ENCODE results near the gene PLEKHG7. TPM values are rescaled to one million over a fixed set of nuclear protein-coding genes. Genes with fewer than 3 reads are reported as not detected.
A peak's percentile ranks its signal among the peaks of the same experiment; 100 is the strongest.

The PLEKHG7 gene
- total and polyA plus RNA-seq, 2 of the 8 experiments (the other 6 are each of a cell fraction or from before 2014, with no cell fraction given): not detected

GRCh38 chr12:92765871-92766270, 63.1 kb downstream of the PLEKHG7 start:
- no peak overlapping the region for H3K27ac ChIP-seq (ENCODE audit: low read depth, low read length)
- H2AFZ ChIP-seq (ENCODE audit: low read length): peak overlapping the region; percentile 83; the same call in 1 of the 2 replicates
- ChIA-PET CTCF (ENCODE audit: partially characterized antibody) (interaction anchor here (0.5 to 1.4 kb wide), 4 partner anchors 18 to 835 kb away, joined by 3 to 4 read pairs (median 4); no protein-coding TSS in a partner anchor), POLR2A (ENCODE audit: partially characterized antibody) (interaction anchor here (0.6 to 0.7 kb wide), 2 partner anchors 619 to 1514 kb away, joined by 3 to 4 read pairs; no protein-coding TSS in a partner anchor)
- no peak overlapping the region for H2BK20ac ChIP-seq (ENCODE audit: low read length)
- no peaks in the 10 kb centered on the region for H3K27me3 ChIP-seq (replicated peaks in 1 of 4; ENCODE audit: control insufficient read depth in 3 of 4, extremely low read depth in 1 of 4, insufficient read depth in 3 of 4, low read length in 3 of 4)
- no peak overlapping the region for H3K18ac ChIP-seq (ENCODE audit: extremely low read depth, low read length)
- no peak overlapping the region for H3K14ac ChIP-seq (ENCODE audit: insufficient read length)
- DNase-seq (ENCODE audit: low read depth in 1 of 2, low spot score in 2 of 2) (no peak), FAIRE-seq (peak; percentile 36)
- H4K91ac ChIP-seq (replicated peaks; ENCODE audit: insufficient read length, low read length): no peak overlapping the region
- no peaks in the 10 kb centered on the region for H3K36me3 ChIP-seq (ENCODE audit: control insufficient read depth in 2 of 4, insufficient read depth in 4 of 4, low read length in 3 of 4)
- no peak overlapping the region for H3K9ac ChIP-seq (replicated peaks in 1 of 4; ENCODE audit: extremely low read depth in 1 of 4, low read depth in 3 of 4, low read length in 3 of 4)
- no peak overlapping the region for H3K56ac ChIP-seq (replicated peaks; ENCODE audit: insufficient read length, low read depth, low read length)
- no peak overlapping the region for H2BK15ac ChIP-seq (ENCODE audit: low read length)
- no peak overlapping the region for H2AK5ac ChIP-seq (ENCODE audit: low read depth, low read length)
- H2BK120ac ChIP-seq (replicated peaks; ENCODE audit: low read depth, low read length): no peak overlapping the region
- no peak overlapping the region for H3K23ac ChIP-seq (ENCODE audit: insufficient read length)
- no peak overlapping the region for H4K5ac ChIP-seq (ENCODE audit: insufficient read length, low read depth, low read length)
- no peak for TF ChIP-seq EP300 (IDR thresholded peaks at IDR 0.05; ENCODE audit: borderline replicate concordance in 1 of 2, low read depth in 2 of 2, low read length in 2 of 2)
- 0 out of 2 replicates have a peak, but pooled peaks have one; percentile 35 for TF ChIP-seq TEAD4 (IDR thresholded peaks at IDR 0.05; ENCODE audit: low read depth, low read length)
- peaks cover 0 to 4% (median 2%) of the 10 kb centered on the region in 4 experiments; a peak in 3 of 7 replicates for H3K4me1 ChIP-seq (replicated peaks in 1 of 4; ENCODE audit: control insufficient read depth in 3 of 4, insufficient read depth in 4 of 4, low read length in 3 of 4)
- H4K8ac ChIP-seq (ENCODE audit: extremely low read depth, insufficient read depth, low read length): no peak overlapping the region
- peak overlapping the region in 1 of 2 experiments; percentile 8; a peak in 1 of 4 replicates for H3K4me2 ChIP-seq (ENCODE audit: insufficient read depth in 1 of 2, low read depth in 2 of 2, low read length in 2 of 2)
- no peak overlapping the region for H2BK5ac ChIP-seq (ENCODE audit: low read depth, low read length)
- no peaks in the 10 kb centered on the region for H3K79me1 ChIP-seq (ENCODE audit: low read depth, low read length)
- H3K4ac ChIP-seq (replicated peaks; ENCODE audit: insufficient read length, low read depth, low read length): no peak overlapping the region
- H2BK12ac ChIP-seq (ENCODE audit: low read depth, low read length): no peak overlapping the region
- no peak overlapping the region for H3K4me3 ChIP-seq (ENCODE audit: extremely low read depth in 1 of 4, insufficient read depth in 2 of 4, low read depth in 3 of 4, low read length in 4 of 4)
- no peaks in the 10 kb centered on the region for H4K20me1 ChIP-seq (replicated peaks in 1 of 2; ENCODE audit: control insufficient read depth in 1 of 2, insufficient read depth in 2 of 2, low read length in 2 of 2)
- no peaks in the 10 kb centered on the region for H3K23me2 ChIP-seq (ENCODE audit: low read depth, low read length)
- 52% methylated on average over 1 of the region's 1 CpG; no CpG with 5 or more reads in 1 of the 2 experiments for WGBS, 2 experiments (ENCODE audit: extremely low coverage in 1 of 2, insufficient coverage in 1 of 2, insufficient read length in 1 of 2, insufficient replicate concordance in 2 of 2, low coverage in 1 of 2, low lambda C conversion rate in 2 of 2, missing lambda C conversion rate in 1 of 2)
- H3K79me2 ChIP-seq (ENCODE audit: control insufficient read depth in 1 of 2, insufficient read depth in 2 of 2, low read length in 2 of 2): no peaks in the 10 kb centered on the region
- H3K9me3 ChIP-seq (ENCODE audit: insufficient read depth in 2 of 2, low read depth in 1 of 2, low read length in 1 of 2): no peaks in the 10 kb centered on the region

Data from H1 (cell line).